Dermis lymphatic vessel endothelial cell (primary cell): ENCODE measurements around the gene OR51A4. TPM values are rescaled to one million over a fixed set of nuclear protein-coding genes. Genes with fewer than 3 reads are reported as not detected.

Experiments
- total RNA-seq: library from RNA; depleted of rRNA; stranded (reverse); fragments of >200 nt; gene quantifications from 2 replicates; pipeline ENCODE4 v1.2.1, GENCODE V29; 2014

OR51A4 gene, protein sequence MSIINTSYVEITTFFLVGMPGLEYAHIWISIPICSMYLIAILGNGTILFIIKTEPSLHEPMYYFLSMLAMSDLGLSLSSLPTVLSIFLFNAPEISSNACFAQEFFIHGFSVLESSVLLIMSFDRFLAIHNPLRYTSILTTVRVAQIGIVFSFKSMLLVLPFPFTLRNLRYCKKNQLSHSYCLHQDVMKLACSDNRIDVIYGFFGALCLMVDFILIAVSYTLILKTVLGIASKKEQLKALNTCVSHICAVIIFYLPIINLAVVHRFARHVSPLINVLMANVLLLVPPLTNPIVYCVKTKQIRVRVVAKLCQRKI
- not detected in 2 replicates for total RNA-seq

DNA sequence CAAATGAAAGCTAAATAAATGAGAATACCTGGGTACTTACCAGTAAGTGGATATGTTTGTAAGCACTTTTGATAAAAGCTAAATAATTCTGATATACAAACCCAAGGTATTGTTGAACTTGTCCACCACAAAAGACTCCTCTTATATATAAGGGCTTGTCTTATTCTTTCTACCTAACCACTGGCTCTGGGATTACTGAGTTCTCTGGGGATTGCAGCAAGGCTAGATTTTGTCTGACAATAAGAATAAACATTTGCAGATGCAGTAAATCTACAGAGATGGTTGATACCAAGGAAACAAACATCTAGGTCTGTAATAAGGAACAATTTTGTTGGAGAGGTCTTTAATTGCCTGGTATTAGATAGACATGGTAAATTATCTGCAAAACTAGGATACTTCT lies at the start of gene OR51A4:
TSS of gene OR51A4 (minus strand) at position 101 of the 400 bp plus-strand sequence. CDS start 505 bp downstream, outside the sequence.

DNA sequence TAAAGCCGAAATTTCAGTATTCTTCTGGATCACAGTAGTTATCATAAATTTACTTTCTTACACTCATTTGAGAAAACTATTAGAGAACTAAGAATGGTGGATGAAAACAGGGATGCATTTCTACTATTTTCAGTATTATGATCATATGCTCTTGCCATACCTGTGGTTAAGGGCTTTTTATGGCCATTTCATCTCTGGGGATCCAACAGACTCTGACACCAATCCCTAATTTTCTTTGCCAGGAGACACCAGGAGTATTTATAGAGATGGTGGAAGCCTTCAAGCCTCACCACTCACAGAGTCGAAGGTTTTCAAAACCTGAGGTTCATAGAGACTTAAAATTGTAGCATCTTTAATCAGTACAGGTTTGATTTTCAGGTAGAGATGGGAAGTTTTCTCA lies 47.1 kb upstream of the OR51A4 start, which contains the start of gene OR51L1:
TSS of gene OR51L1 (plus strand) at position 301 of the 400 bp plus-strand sequence. CDS start 4,132 bp downstream, outside the sequence.

DNA sequence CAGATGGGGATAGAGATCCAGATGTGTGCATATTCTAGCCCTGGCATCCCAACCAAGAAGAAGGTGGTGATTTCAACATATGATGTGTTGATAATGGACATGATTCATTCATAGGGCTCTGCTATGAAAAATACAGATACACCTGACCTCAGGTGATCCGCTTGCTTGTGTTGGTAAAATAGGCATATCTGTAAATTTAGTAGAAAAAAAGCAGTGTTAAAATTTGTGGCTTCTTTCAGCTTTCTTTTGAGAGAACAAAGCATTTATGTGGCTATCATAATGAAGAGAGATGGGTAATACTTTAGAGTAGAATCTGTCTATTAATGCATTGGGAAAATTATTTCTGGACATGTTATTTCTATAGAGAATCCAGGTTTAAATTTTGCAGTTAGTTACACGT lies 8.2 kb upstream of the OR51A4 start, which contains the start of gene OR51A2:
TSS of gene OR51A2 (minus strand) at position 101 of the 400 bp plus-strand sequence. CDS start at position 101, 0 bp downstream.

DNA sequence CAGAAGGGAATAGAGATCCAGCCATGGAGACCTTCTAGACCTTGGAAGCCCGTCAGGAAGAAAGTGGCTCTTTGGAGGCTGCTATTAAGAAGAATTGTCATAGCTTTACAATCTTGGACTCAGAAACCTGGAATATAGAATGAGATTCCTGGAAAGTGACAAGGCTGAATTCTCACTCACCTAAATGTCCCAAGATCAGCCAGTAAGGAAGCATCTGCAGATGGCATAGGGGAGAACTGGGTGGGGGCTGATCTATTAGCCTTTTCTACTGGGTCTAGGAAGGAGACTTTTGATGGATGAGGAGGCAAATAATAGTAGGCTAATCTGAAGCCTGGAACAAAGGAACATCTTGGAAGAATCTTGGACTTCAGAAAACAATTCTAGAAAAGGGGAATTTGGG lies 23.2 kb downstream of the OR51A4 start, which contains the start of gene OR51G1:
TSS of gene OR51G1 (minus strand) at position 101 of the 400 bp plus-strand sequence. CDS start at position 101, 0 bp downstream.

DNA sequence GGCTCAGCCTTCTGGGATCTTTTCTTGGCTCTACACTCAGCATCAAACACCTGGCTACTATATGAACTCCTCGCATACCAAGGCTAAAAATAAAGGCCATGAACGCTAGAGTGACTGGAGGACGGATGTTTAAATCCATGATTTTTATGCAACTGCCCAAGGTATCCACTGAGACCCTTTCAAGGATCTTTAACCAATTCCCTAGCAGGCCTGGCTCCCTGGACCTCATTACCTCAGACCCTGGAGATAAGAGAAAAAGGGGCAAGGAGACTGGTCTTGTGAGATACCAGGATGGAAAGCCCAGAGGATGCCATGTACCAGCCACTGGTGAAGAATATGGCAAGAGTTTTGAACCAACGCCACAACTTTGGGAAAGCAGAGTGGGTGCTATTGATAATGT lies 28.2 kb downstream of the OR51A4 start, which contains the start of gene OR51G2:
TSS of gene OR51G2 (minus strand) at position 101 of the 400 bp plus-strand sequence. CDS start 3,687 bp downstream, outside the sequence.

DNA sequence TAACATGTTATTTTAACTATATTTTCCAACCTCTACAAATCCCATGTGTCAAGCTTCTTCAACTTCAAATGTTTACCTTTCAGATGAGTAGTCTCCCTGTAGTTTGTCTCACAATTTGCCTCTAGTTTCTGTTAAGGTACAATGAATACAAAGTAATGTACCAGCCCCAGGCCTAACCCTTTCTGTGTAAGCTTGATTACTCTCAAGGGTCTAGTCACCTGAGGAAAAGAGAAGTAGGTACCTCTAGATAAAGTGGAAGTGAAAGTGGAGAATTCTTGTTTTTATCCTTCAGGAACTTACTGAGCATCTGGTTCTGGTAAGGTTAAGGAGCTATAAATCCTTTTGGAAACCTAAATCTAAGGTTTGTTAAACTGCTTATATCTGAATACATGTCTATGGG lies 43.9 kb downstream of the OR51A4 start, which contains the start of gene OR51A7:
TSS of gene OR51A7 (plus strand) at position 300 of the 400 bp plus-strand sequence. CDS start 3,587 bp downstream, outside the sequence.

Other genes starting within 250 kb of the OR51A4 start
- not detected in 2 replicates for gene OR51E2, start 249.8 kb downstream of the OR51A4 start, total RNA-seq
- gene MMP26, start 242.8 kb downstream of the OR51A4 start, total RNA-seq: not detected in 2 replicates
- gene OR51F1, start 177.7 kb downstream of the OR51A4 start, total RNA-seq: not detected in 2 replicates
- not detected in 2 replicates for gene OR52R1, start 143.2 kb downstream of the OR51A4 start, total RNA-seq
- not detected in 2 replicates for gene OR51F2, start 126.3 kb downstream of the OR51A4 start, total RNA-seq
- gene OR51S1, start 98.4 kb downstream of the OR51A4 start, total RNA-seq: not detected in 2 replicates
- gene OR51T1, start 65.7 kb downstream of the OR51A4 start, total RNA-seq: not detected in 2 replicates
- gene OR51A7, start 43.8 kb downstream of the OR51A4 start, total RNA-seq: not detected in 2 replicates
- not detected in 2 replicates for gene OR51G2, start 28.3 kb downstream of the OR51A4 start, total RNA-seq
- not detected in 2 replicates for gene OR51G1, start 23.3 kb downstream of the OR51A4 start, total RNA-seq
- gene OR51A2, start 8.1 kb upstream of the OR51A4 start, total RNA-seq: not detected in 2 replicates
- gene OR51L1, start 47.2 kb upstream of the OR51A4 start, total RNA-seq: not detected in 2 replicates
- not detected in 2 replicates for gene OR52J3, start 98.9 kb upstream of the OR51A4 start, total RNA-seq
- gene OR52E2, start 112.0 kb upstream of the OR51A4 start, total RNA-seq: not detected in 2 replicates
- gene OR52E1, start 122.0 kb upstream of the OR51A4 start, total RNA-seq: not detected in 2 replicates
- gene OR52A5, start 190.8 kb upstream of the OR51A4 start, total RNA-seq: not detected in 2 replicates
- not detected in 2 replicates for gene OR52A1, start 207.2 kb upstream of the OR51A4 start, total RNA-seq